ENCODE results near the gene ASTL.

The ASTL gene

DNA sequence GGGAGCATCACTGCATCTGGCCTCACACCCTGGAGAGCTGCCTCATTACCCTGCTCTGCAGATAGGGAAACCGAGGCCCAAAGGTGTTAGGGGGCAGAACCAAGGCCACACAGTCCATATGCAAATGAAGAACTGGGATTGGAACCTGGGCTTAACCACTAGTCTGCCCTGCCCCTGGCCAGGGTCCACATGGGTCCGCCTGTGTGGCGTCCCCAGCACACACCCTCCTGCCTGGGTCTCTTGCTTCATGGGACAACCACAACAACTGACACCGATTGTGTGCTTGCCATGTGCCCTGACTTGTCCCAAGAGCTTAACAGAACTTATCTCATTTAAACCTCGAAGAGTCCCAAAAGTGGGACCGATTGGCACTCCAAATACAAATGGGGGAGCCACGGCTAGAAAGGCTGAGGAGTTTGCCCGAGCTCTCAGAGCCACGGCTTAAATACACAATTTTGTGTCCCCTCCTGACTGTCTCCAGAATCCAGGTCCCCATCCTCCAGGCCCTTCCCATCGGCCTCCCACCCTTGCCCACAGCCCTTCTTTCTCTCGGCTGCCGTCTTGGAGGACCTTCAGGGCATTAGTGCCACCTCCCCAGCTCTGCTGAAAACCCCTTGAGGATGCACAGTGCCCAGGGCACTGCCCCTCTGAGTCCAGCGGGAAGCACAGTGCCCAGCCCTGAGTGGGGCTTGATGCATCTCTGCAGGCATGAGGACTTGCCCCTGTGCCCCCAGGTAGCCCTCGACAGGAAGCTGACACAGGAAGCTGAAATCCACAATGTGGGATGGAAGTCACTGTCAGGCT is 12.7 kb upstream of the ASTL start:
- H3K27me3 ChIP-seq (ENCODE audit: insufficient read depth, poor library complexity, severe bottlenecking) = no peaks in the 10 kb centered on the region
- no peak overlapping the region for H3K4me3 ChIP-seq (ENCODE audit: severe bottlenecking)
- H3K9me3 ChIP-seq (ENCODE audit: severe bottlenecking) = no peaks in the 10 kb centered on the region
- no peak overlapping the region for H3K27ac ChIP-seq (ENCODE audit: poor library complexity, severe bottlenecking)
- no peaks in the 10 kb centered on the region for H3K4me1 ChIP-seq (ENCODE audit: insufficient read depth, poor library complexity, severe bottlenecking)
- ATAC-seq (ENCODE audit: low read depth) = no peak
- H3K36me3 ChIP-seq (ENCODE audit: low read depth) = no peaks in the 10 kb centered on the region
- peak; percentile 38 for DNase-seq (ENCODE audit: low spot score)
- TF ChIP-seq, protein P1, sequence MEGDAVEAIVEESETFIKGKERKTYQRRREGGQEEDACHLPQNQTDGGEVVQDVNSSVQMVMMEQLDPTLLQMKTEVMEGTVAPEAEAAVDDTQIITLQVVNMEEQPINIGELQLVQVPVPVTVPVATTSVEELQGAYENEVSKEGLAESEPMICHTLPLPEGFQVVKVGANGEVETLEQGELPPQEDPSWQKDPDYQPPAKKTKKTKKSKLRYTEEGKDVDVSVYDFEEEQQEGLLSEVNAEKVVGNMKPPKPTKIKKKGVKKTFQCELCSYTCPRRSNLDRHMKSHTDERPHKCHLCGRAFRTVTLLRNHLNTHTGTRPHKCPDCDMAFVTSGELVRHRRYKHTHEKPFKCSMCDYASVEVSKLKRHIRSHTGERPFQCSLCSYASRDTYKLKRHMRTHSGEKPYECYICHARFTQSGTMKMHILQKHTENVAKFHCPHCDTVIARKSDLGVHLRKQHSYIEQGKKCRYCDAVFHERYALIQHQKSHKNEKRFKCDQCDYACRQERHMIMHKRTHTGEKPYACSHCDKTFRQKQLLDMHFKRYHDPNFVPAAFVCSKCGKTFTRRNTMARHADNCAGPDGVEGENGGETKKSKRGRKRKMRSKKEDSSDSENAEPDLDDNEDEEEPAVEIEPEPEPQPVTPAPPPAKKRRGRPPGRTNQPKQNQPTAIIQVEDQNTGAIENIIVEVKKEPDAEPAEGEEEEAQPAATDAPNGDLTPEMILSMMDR (IDR thresholded peaks at IDR 0.05; ENCODE audit: poor library complexity, severe bottlenecking) = no peak

DNA sequence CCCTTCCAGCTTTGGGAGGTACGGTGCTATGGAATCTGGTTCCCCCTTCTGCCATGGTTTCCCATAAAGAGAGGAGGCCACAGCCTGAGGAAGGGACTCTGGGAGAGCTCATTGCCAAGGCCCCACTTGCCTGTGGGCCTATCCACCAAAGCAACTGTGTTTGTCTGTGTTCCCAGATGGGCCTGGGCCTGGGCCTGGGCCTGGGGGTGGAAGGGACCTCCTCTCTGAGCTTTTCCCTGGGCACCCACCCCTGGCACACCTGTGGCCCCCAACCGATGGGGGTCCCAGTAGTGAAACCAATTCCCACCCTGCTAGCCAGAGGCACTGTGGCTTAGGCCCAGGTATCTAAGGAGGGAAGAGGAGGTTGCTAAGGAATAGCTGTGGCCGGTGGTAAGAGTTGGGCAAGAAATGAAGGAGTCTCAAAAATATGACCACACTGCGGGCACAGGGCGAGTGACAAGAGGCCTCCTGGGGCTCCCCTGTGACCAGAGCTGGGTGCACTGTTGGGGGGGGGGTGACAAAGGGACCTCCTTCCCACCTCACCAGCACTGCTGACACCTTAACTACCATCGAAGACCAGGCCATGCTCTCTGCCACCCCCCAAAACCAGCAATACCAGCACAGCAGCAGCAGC is 11.8 kb upstream of the ASTL start:
- peak; percentile 44 for DNase-seq (ENCODE audit: low spot score)
- Histone ChIP-seq H3K4me1 (ENCODE audit: insufficient read depth, poor library complexity, severe bottlenecking) (no peaks in the 10 kb centered on the region), H3K27ac (ENCODE audit: poor library complexity, severe bottlenecking) (no peak overlapping the region), H3K4me3 (ENCODE audit: severe bottlenecking) (no peak overlapping the region), H3K36me3 (ENCODE audit: low read depth) (no peaks in the 10 kb centered on the region), H3K27me3 (ENCODE audit: insufficient read depth, poor library complexity, severe bottlenecking) (no peaks in the 10 kb centered on the region), H3K9me3 (ENCODE audit: severe bottlenecking) (no peaks in the 10 kb centered on the region)
- TF ChIP-seq, protein P1 (IDR thresholded peaks at IDR 0.05; ENCODE audit: poor library complexity, severe bottlenecking) = no peak
- no peak for ATAC-seq (ENCODE audit: low read depth)

GRCh38 chr2:96148410-96149217 is 10.3 kb upstream of the ASTL start:
- H3K36me3 ChIP-seq (ENCODE audit: low read depth) = no peaks in the 10 kb centered on the region
- H3K9me3 ChIP-seq (ENCODE audit: severe bottlenecking) = no peaks in the 10 kb centered on the region
- H3K4me3 ChIP-seq (ENCODE audit: severe bottlenecking) = no peak overlapping the region
- TF ChIP-seq, protein P1 (IDR thresholded peaks at IDR 0.05; ENCODE audit: poor library complexity, severe bottlenecking) = no peak
- H3K4me1 ChIP-seq (ENCODE audit: insufficient read depth, poor library complexity, severe bottlenecking) = no peaks in the 10 kb centered on the region
- ATAC-seq (ENCODE audit: low read depth) (peak; percentile 68), DNase-seq (ENCODE audit: low spot score) (peak; percentile 85)
- H3K27ac ChIP-seq (ENCODE audit: poor library complexity, severe bottlenecking) = no peak overlapping the region
- no peaks in the 10 kb centered on the region for H3K27me3 ChIP-seq (ENCODE audit: insufficient read depth, poor library complexity, severe bottlenecking)

DNA sequence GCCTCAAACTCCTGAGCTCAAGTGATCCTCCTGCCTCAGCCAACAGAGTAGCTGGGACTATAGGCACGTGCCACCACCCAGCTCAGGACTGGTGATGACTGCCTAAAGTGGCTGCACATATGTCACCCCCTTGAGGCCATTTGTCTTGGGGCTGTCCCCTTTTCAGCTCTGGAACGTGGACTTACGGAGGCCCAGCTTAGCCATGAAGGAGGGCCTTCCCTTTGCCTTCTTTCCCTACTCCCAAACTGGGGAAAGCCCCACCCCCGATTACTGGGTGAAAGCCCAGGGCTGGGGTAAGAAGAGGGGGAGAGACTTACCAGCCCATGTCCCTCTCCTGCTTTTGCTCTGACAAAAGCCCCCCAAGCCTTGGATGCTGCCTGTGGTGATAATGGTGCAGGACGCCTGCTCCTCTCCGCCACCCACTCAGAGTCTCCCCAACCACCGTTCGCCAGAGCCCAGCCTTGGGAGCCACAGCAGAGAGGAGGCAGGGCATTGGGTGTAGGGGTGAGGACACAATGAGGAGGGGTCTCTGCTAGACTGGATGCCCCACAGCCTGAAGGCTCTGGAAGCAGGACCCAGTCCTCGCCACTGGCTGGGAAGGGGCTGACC is 9.4 kb upstream of the ASTL start:
- H3K4me3 ChIP-seq (ENCODE audit: severe bottlenecking) = no peak overlapping the region
- DNase-seq (ENCODE audit: low spot score) (peak; percentile 37), ATAC-seq (ENCODE audit: low read depth) (no peak)
- no peaks in the 10 kb centered on the region for H3K36me3 ChIP-seq (ENCODE audit: low read depth)
- no peak overlapping the region for H3K27ac ChIP-seq (ENCODE audit: poor library complexity, severe bottlenecking)
- no peaks in the 10 kb centered on the region for H3K27me3 ChIP-seq (ENCODE audit: insufficient read depth, poor library complexity, severe bottlenecking)
- H3K4me1 ChIP-seq (ENCODE audit: insufficient read depth, poor library complexity, severe bottlenecking) = no peaks in the 10 kb centered on the region
- H3K9me3 ChIP-seq (ENCODE audit: severe bottlenecking) = no peaks in the 10 kb centered on the region
- TF ChIP-seq, protein P1 (IDR thresholded peaks at IDR 0.05; ENCODE audit: poor library complexity, severe bottlenecking) = no peak

Data from RWPE2 (cell line).